Choroid plexus epithelial cell (primary cell): Measurements from ENCODE around the gene GCH1.

Experiments
- DNase-seq: peaks from one replicate; pipeline ENCODE4 v3.0.0-alpha.2; 2010; ENCODE audit warnings: low read depth
- H3K4me3 ChIP-seq: 2 replicates; pipeline ENCODE4 v1.5.1; 2011; ENCODE audit warnings: low read depth, mild to moderate bottlenecking, control low read depth, low read length, moderate library complexity
- CTCF ChIP-seq: conservative IDR thresholded peaks from 2 replicates; pipeline ENCODE4 v1.5.1; 2011; ENCODE audit warnings: low read depth, mild to moderate bottlenecking, control low read depth, inconsistent platforms, low read length, moderate library complexity

GCH1 gene

GRCh38 chr14:54837508-54838149 lies 65.0 kb downstream of the GCH1 start:
- H3K4me3 ChIP-seq: no peak overlapping the region
- no peak for TF ChIP-seq CTCF

GRCh38 chr14:54836231-54836630 lies 66.4 kb downstream of the GCH1 start:
- DNase-seq: no peak
- no peak overlapping the region for H3K4me3 ChIP-seq
- no peak for TF ChIP-seq CTCF

More at GRCh38 chr14:54837508-54838149, 65.0 kb downstream of the GCH1 start:
- no peak for DNase-seq

- no peak overlapping the region for H3K4me3 ChIP-seq
- no peak for DNase-seq
- TF ChIP-seq CTCF: no peak
Measured at GRCh38 chr14:54834727-54835126, 67.9 kb downstream of the GCH1 start.

GRCh38 chr14:54834081-54834480 lies 68.5 kb downstream of the GCH1 start:
- DNase-seq: no peak
- no peak overlapping the region for H3K4me3 ChIP-seq
- TF ChIP-seq CTCF: no peak

- TF ChIP-seq CTCF: no peak
- no peak overlapping the region for H3K4me3 ChIP-seq
- no peak for DNase-seq
Measured at GRCh38 chr14:54830650-54831049, 72.0 kb downstream of the GCH1 start.

GRCh38 chr14:54829486-54830224 lies 73.0 kb downstream of the GCH1 start:
- no peak for DNase-seq
- TF ChIP-seq CTCF: no peak

GRCh38 chr14:54828037-54828436 lies 74.6 kb downstream of the GCH1 start:
- TF ChIP-seq CTCF: no peak
- no peak for DNase-seq
- no peak overlapping the region for H3K4me3 ChIP-seq

More at GRCh38 chr14:54829486-54830224, 73.0 kb downstream of the GCH1 start:
- no peak overlapping the region for H3K4me3 ChIP-seq
